ENCODE data around the gene FREY1. TPM values are rescaled to one million over a fixed set of nuclear protein-coding genes. Genes with fewer than 3 reads are reported as not detected.

FREY1 gene, protein sequence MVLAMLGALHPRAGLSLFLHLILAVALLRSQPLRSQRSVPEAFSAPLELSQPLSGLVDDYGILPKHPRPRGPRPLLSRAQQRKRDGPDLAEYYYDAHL
- total RNA-seq (1.1 and 1.4 TPM in 2 replicates), polyA plus RNA-seq (0.53 and 0.84 TPM in 2 replicates), polyA minus RNA-seq (1.2 and 3.4 TPM in 2 replicates), Bru-seq, nascent RNA (percentile 24 among the genes with signal in this experiment), BruChase-seq, experiment 1, labeled RNA remaining after a 6-hour chase (percentile 56 among the genes with signal in this experiment), BruChase-seq, experiment 2, labeled RNA remaining after a 2-hour chase (percentile 54 among the genes with signal in this experiment)
- polyA plus RNA-seq (2011; cell fraction: cytosol; rRNA removed): 0.20 and 0.30 TPM in 2 replicates
- polyA plus RNA-seq (2011; cell fraction: nucleus; rRNA removed): 2.9 and 4.5 TPM in 2 replicates
- polyA plus RNA-seq (2012): 0.33 TPM in 1 of 2 replicates, not detected in the other
- polyA minus RNA-seq (2011; cell fraction: cytosol; rRNA and poly(A)+ RNA removed): not detected
- 6.7 and 13.2 TPM in 2 replicates for polyA minus RNA-seq (2011; cell fraction: nucleus; rRNA and poly(A)+ RNA removed)
- long read RNA-seq: 0 reads

DNA sequence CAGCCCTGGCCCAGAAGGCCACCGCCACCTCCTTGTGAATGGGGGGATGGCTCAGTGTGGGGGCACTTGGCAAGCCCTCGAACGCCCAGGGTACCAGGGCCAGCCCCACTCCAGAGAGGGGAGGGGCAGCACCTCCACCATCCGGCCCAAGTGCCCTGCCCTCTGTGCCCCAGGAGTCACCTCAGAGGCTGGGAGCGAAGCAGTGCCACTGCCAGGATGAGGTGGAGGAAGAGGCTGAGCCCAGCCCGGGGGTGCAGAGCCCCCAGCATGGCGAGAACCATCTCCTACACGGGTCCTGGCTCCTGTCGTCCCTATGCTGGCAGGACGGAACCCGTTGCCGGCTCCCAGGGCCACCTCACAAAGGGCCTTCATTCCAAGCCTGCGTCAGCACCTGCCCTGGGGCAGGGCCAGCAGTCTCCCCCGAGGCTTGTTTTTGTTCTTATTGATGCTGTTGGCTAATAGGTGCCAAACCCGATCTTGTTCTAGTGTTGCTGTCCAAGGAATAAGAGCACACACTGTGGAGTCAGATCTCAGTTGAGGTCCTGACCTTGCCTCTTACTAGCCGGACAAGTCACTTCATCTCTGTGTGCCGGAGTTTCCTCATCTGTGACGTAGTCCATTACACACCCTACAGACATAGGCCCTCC, at the start of gene FREY1:
FREY1 (minus strand) TSS at position 307 of the 647 bp plus-strand sequence; CDS start at position 281, 26 bp downstream.
- peak; percentile 19 for TF ChIP-seq POLR2A (IDR thresholded peaks at IDR 0.05; ENCODE audit: low read depth, low read length)
- TF ChIP-seq POLR2AphosphoS5 (IDR thresholded peaks at IDR 0.05; ENCODE audit: insufficient read depth, low read depth, low read length): peak; percentile 11
- no peak for TF ChIP-seq CTCF (IDR thresholded peaks at IDR 0.05; ENCODE audit: extremely low read depth in 1 of 2, insufficient read depth in 1 of 2, low read depth in 1 of 2, low read length in 2 of 2)
- Histone ChIP-seq H3K27ac (ENCODE audit: insufficient read depth, low read depth, low read length) (no peak within 1 kb of the TSS), H3K9me1 (replicated peaks; ENCODE audit: control insufficient read depth, extremely low read depth, insufficient read depth, low read length) (no peaks in the 10 kb centered on the region), H3K4me2 (ENCODE audit: insufficient read depth, low read length) (no peak within 1 kb of the TSS), H3K27me3 (ENCODE audit: control insufficient read depth in 2 of 2, insufficient read depth in 2 of 2, low read length in 2 of 2) (no peaks in the 10 kb centered on the region), H2AFZ (ENCODE audit: low read depth, low read length) (no peak within 1 kb of the TSS), H3K9me3 (replicated peaks; ENCODE audit: control insufficient read depth, insufficient read depth, low read length) (no peaks in the 10 kb centered on the region), H3K36me3 (ENCODE audit: control insufficient read depth in 2 of 2, extremely low read depth in 1 of 2, insufficient read depth in 2 of 2, low read length in 2 of 2) (peaks cover 0 to 23% of the 10 kb centered on the region in 2 experiments), H3K4me1 (ENCODE audit: control insufficient read depth, extremely low read depth, insufficient read depth, low read length) (no peaks in the 10 kb centered on the region), H3K4me3 (replicated peaks in 1 of 3; ENCODE audit: insufficient read depth in 1 of 3, low read depth in 1 of 3, low read length in 3 of 3) (no peak within 1 kb of the TSS), H4K20me1 (replicated peaks; ENCODE audit: control insufficient read depth, extremely low read depth, insufficient read depth, low read length) (no peaks in the 10 kb centered on the region), H3K9ac (replicated peaks; ENCODE audit: extremely low read depth, insufficient read depth, low read length) (no peak within 1 kb of the TSS), H3K79me2 (ENCODE audit: control insufficient read depth, insufficient read depth, low read length) (no peaks in the 10 kb centered on the region)
- ChIA-PET CTCF (no interaction called here), POLR2A (interaction anchor here (1.5 kb wide), 1 partner anchor 11 kb away, joined by 3 read pairs; the partner anchor contains the start of gene PEX16)
- intact Hi-C loops (cut with micrococcal nuclease): no loop called here
- no TSS peak for BruUV-seq (replicated peaks)
- dilution Hi-C loops (cut with MboI; ENCODE audit: extremely low pct_ligation_motif_present, low sequenced_read_pairs): no loop called here
- FAIRE-seq: no peak
- DNase-seq (ENCODE audit: low read depth, low spot score): no peak
